ENCODE measurements around the gene CEACAM5.

The CEACAM5 gene

GRCh38 chr19:41699968-41700323 lies 8.5 kb upstream of the CEACAM5 start:
- WGBS, 2 experiments = 50 to 63% methylated on average over 2 of the region's 2 CpGs
- Histone ChIP-seq H3K27ac (ENCODE audit: insufficient read depth, low read depth, low read length, poor library complexity, severe bottlenecking) (no peak overlapping the region), H3K4me1 (ENCODE audit: control insufficient read depth, insufficient read depth, low read length) (no peaks in the 10 kb centered on the region), H3K9me3 (ENCODE audit: control insufficient read depth, low read length) (no peaks in the 10 kb centered on the region), H3K36me3 (ENCODE audit: control insufficient read depth, insufficient read depth, low read length) (no peaks in the 10 kb centered on the region), H3K27me3 (ENCODE audit: control insufficient read depth, insufficient read depth, low read length, poor library complexity, severe bottlenecking) (no peaks in the 10 kb centered on the region), H3K4me3 (ENCODE audit: insufficient read depth, low read depth, low read length) (no peak overlapping the region)

- Histone ChIP-seq H3K27me3 (ENCODE audit: control insufficient read depth, insufficient read depth, low read length, poor library complexity, severe bottlenecking) (no peaks in the 10 kb centered on the region), H3K36me3 (ENCODE audit: control insufficient read depth, insufficient read depth, low read length) (no peaks in the 10 kb centered on the region), H3K27ac (ENCODE audit: insufficient read depth, low read depth, low read length, poor library complexity, severe bottlenecking) (no peak overlapping the region), H3K4me3 (ENCODE audit: insufficient read depth, low read depth, low read length) (no peak overlapping the region), H3K9me3 (ENCODE audit: control insufficient read depth, low read length) (no peaks in the 10 kb centered on the region), H3K4me1 (ENCODE audit: control insufficient read depth, insufficient read depth, low read length) (no peaks in the 10 kb centered on the region)
- 75 to 77% methylated on average over 13 of the region's 13 CpGs for WGBS, 2 experiments
Observed at GRCh38 chr19:41700381-41701195, 7.8 kb upstream of the CEACAM5 start.

GRCh38 chr19:41701401-41702075 lies 6.9 kb upstream of the CEACAM5 start:
- no peaks in the 10 kb centered on the region for H3K9me3 ChIP-seq (ENCODE audit: control insufficient read depth, low read length)
- H3K4me3 ChIP-seq (ENCODE audit: insufficient read depth, low read depth, low read length) = no peak overlapping the region
- H3K4me1 ChIP-seq (ENCODE audit: control insufficient read depth, insufficient read depth, low read length) = no peaks in the 10 kb centered on the region
- H3K36me3 ChIP-seq (ENCODE audit: control insufficient read depth, insufficient read depth, low read length) = no peaks in the 10 kb centered on the region
- 50 to 52% methylated on average over 10 of the region's 10 CpGs for WGBS, 2 experiments
- no peaks in the 10 kb centered on the region for H3K27me3 ChIP-seq (ENCODE audit: control insufficient read depth, insufficient read depth, low read length, poor library complexity, severe bottlenecking)
- H3K27ac ChIP-seq (ENCODE audit: insufficient read depth, low read depth, low read length, poor library complexity, severe bottlenecking) = no peak overlapping the region

GRCh38 chr19:41702171-41702651 lies 6.2 kb upstream of the CEACAM5 start:
- H3K9me3 ChIP-seq (ENCODE audit: control insufficient read depth, low read length) = no peaks in the 10 kb centered on the region

GRCh38 chr19:41703602-41704293 lies 4.7 kb upstream of the CEACAM5 start:
- WGBS, 2 experiments = 74 to 75% methylated on average over 8 of the region's 8 CpGs

More at GRCh38 chr19:41702171-41702651, 6.2 kb upstream of the CEACAM5 start:
- Histone ChIP-seq H3K27ac (ENCODE audit: insufficient read depth, low read depth, low read length, poor library complexity, severe bottlenecking) (no peak overlapping the region), H3K36me3 (ENCODE audit: control insufficient read depth, insufficient read depth, low read length) (no peaks in the 10 kb centered on the region), H3K27me3 (ENCODE audit: control insufficient read depth, insufficient read depth, low read length, poor library complexity, severe bottlenecking) (no peaks in the 10 kb centered on the region), H3K4me1 (ENCODE audit: control insufficient read depth, insufficient read depth, low read length) (no peaks in the 10 kb centered on the region), H3K4me3 (ENCODE audit: insufficient read depth, low read depth, low read length) (no peak overlapping the region)
- 48 to 50% methylated on average over 3 of the region's 3 CpGs for WGBS, 2 experiments

GRCh38 chr19:41705393-41706174 lies 2.8 kb upstream of the CEACAM5 start:
- H3K27ac ChIP-seq (ENCODE audit: insufficient read depth, low read depth, low read length, poor library complexity, severe bottlenecking) = no peak overlapping the region
- no peaks in the 10 kb centered on the region for H3K36me3 ChIP-seq (ENCODE audit: control insufficient read depth, insufficient read depth, low read length)
- no peak overlapping the region for H3K4me3 ChIP-seq (ENCODE audit: insufficient read depth, low read depth, low read length)
- no peaks in the 10 kb centered on the region for H3K27me3 ChIP-seq (ENCODE audit: control insufficient read depth, insufficient read depth, low read length, poor library complexity, severe bottlenecking)
- WGBS, 2 experiments = 52 to 56% methylated on average over 9 to 10 of the region's 10 CpGs
- no peaks in the 10 kb centered on the region for H3K9me3 ChIP-seq (ENCODE audit: control insufficient read depth, low read length)
- no peaks in the 10 kb centered on the region for H3K4me1 ChIP-seq (ENCODE audit: control insufficient read depth, insufficient read depth, low read length)

More at GRCh38 chr19:41703602-41704293, 4.7 kb upstream of the CEACAM5 start:
- H3K27me3 ChIP-seq (ENCODE audit: control insufficient read depth, insufficient read depth, low read length, poor library complexity, severe bottlenecking) = no peaks in the 10 kb centered on the region
- no peaks in the 10 kb centered on the region for H3K4me1 ChIP-seq (ENCODE audit: control insufficient read depth, insufficient read depth, low read length)
- H3K27ac ChIP-seq (ENCODE audit: insufficient read depth, low read depth, low read length, poor library complexity, severe bottlenecking) = no peak overlapping the region
- H3K4me3 ChIP-seq (ENCODE audit: insufficient read depth, low read depth, low read length) = no peak overlapping the region
- no peaks in the 10 kb centered on the region for H3K9me3 ChIP-seq (ENCODE audit: control insufficient read depth, low read length)
- H3K36me3 ChIP-seq (ENCODE audit: control insufficient read depth, insufficient read depth, low read length) = no peaks in the 10 kb centered on the region

- Histone ChIP-seq H3K27ac (ENCODE audit: insufficient read depth, low read depth, low read length, poor library complexity, severe bottlenecking) (no peak overlapping the region), H3K36me3 (ENCODE audit: control insufficient read depth, insufficient read depth, low read length) (no peaks in the 10 kb centered on the region), H3K4me3 (ENCODE audit: insufficient read depth, low read depth, low read length) (no peak overlapping the region), H3K9me3 (ENCODE audit: control insufficient read depth, low read length) (no peaks in the 10 kb centered on the region), H3K27me3 (ENCODE audit: control insufficient read depth, insufficient read depth, low read length, poor library complexity, severe bottlenecking) (peaks cover 3% of the 10 kb centered on the region), H3K4me1 (ENCODE audit: control insufficient read depth, insufficient read depth, low read length) (no peaks in the 10 kb centered on the region)
- WGBS, 2 experiments = 27% methylated on average over 26 of the region's 26 CpGs
Observed at GRCh38 chr19:41706741-41707501, 1.5 kb upstream of the CEACAM5 start.

- H3K36me3 ChIP-seq (ENCODE audit: control insufficient read depth, insufficient read depth, low read length) = no peaks in the 10 kb centered on the region
- H3K4me1 ChIP-seq (ENCODE audit: control insufficient read depth, insufficient read depth, low read length) = no peaks in the 10 kb centered on the region
- no peaks in the 10 kb centered on the region for H3K9me3 ChIP-seq (ENCODE audit: control insufficient read depth, low read length)
- 71 to 74% methylated on average over 5 of the region's 5 CpGs for WGBS, 2 experiments
- H3K27me3 ChIP-seq (ENCODE audit: control insufficient read depth, insufficient read depth, low read length, poor library complexity, severe bottlenecking) = peaks cover 3% of the 10 kb centered on the region
- no peak overlapping the region for H3K27ac ChIP-seq (ENCODE audit: insufficient read depth, low read depth, low read length, poor library complexity, severe bottlenecking)
- H3K4me3 ChIP-seq (ENCODE audit: insufficient read depth, low read depth, low read length) = no peak overlapping the region
Observed at GRCh38 chr19:41707502-41707812, 969 bp upstream of the CEACAM5 start.

- H3K27me3 ChIP-seq (ENCODE audit: control insufficient read depth, insufficient read depth, low read length, poor library complexity, severe bottlenecking) = peaks cover 3% of the 10 kb centered on the region
- H3K27ac ChIP-seq (ENCODE audit: insufficient read depth, low read depth, low read length, poor library complexity, severe bottlenecking) = no peak overlapping the region
- WGBS, 2 experiments = 77 to 81% methylated on average over 5 of the region's 5 CpGs
- no peaks in the 10 kb centered on the region for H3K36me3 ChIP-seq (ENCODE audit: control insufficient read depth, insufficient read depth, low read length)
- no peak overlapping the region for H3K4me3 ChIP-seq (ENCODE audit: insufficient read depth, low read depth, low read length)
- H3K9me3 ChIP-seq (ENCODE audit: control insufficient read depth, low read length) = no peaks in the 10 kb centered on the region
- no peaks in the 10 kb centered on the region for H3K4me1 ChIP-seq (ENCODE audit: control insufficient read depth, insufficient read depth, low read length)
Observed at GRCh38 chr19:41707871-41708371, 505 bp upstream of the CEACAM5 start.
